DMS 273 treated with DMSO at 0.1 percent for 48 hours (cell line): ENCODE measurements around the gene DNAH14.
A peak's percentile ranks its signal among the peaks of the same experiment; 100 is the strongest.
"Not testable (repeated sequence)": the region's sequence is repeated elsewhere in the genome, so short reads cannot be mapped to it uniquely, and the experiment has no call there.

Experiments
- DNase-seq: peaks from one replicate; lab custom pipeline; 2025; lab: John Stamatoyannopoulos, UW

The DNAH14 gene

GRCh38 chr1:224929335-224930237, at the start of gene DNAH14:
DNAH14 (plus strand) TSS chr1:224929675; CDS start chr1:224952703, 23,028 bp downstream.
- DNase-seq = peak; percentile 42

- no peak for DNase-seq
Observed at GRCh38 chr1:224880593-224881307, 48.7 kb upstream of the DNAH14 start.

- DNase-seq = not testable (repeated sequence)
Observed at GRCh38 chr1:224881308-224881692, 48.2 kb upstream of the DNAH14 start.

- DNase-seq = no peak
Observed at GRCh38 chr1:224881762-224882211, 47.7 kb upstream of the DNAH14 start.

DNA sequence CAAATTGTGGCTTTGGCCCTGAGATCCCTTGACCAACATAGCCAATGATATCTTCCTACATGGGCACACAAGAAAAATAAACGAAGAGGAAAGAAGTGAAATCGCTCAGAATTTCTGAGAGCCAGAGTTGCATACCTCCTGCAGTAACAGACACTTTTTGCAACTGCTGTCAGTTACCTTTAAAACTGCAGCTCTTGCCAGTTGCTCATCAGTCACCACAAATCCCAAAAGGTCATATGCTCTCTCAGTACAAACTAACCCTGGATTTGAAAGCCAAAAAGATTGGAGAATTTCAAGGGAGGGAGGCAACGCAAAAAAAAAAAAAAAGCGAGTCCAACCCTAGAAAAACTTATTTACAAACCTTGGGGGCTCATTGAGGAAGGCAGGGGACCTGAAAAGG, 47.2 kb upstream of the DNAH14 start:
- DNase-seq = no peak

- DNase-seq = no peak
Observed at GRCh38 chr1:224883091-224883490, 46.4 kb upstream of the DNAH14 start.

DNA sequence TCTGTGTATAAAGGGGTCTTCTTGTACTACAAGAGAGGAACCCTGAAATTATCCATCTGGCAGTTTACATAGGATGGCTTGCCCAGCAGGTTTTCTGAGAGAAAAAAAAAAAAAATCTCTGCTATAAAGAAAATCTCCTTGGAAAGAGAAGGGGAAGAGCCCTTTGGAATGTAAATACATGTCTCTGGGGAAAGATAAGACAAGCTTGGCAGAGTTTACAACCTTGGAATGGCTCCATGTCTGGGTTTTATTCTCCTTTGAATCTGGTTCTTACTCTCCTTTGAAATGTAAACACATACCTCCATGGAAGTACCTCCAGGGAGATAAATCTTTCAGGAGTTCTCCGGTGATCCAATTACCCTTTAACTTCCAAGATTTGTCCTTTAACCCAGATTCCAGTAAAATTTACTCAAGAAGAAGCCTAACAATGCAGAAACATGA, 45.1 kb upstream of the DNAH14 start:
- peak; percentile 26 for DNase-seq

- not testable (repeated sequence) for DNase-seq
Observed at GRCh38 chr1:224885376-224885775, 44.1 kb upstream of the DNAH14 start.

- DNase-seq = peak; percentile 40
Observed at GRCh38 chr1:224894915-224895314, 34.6 kb upstream of the DNAH14 start.

- no peak for DNase-seq
Observed at GRCh38 chr1:224896130-224896781, 33.2 kb upstream of the DNAH14 start.

DNA sequence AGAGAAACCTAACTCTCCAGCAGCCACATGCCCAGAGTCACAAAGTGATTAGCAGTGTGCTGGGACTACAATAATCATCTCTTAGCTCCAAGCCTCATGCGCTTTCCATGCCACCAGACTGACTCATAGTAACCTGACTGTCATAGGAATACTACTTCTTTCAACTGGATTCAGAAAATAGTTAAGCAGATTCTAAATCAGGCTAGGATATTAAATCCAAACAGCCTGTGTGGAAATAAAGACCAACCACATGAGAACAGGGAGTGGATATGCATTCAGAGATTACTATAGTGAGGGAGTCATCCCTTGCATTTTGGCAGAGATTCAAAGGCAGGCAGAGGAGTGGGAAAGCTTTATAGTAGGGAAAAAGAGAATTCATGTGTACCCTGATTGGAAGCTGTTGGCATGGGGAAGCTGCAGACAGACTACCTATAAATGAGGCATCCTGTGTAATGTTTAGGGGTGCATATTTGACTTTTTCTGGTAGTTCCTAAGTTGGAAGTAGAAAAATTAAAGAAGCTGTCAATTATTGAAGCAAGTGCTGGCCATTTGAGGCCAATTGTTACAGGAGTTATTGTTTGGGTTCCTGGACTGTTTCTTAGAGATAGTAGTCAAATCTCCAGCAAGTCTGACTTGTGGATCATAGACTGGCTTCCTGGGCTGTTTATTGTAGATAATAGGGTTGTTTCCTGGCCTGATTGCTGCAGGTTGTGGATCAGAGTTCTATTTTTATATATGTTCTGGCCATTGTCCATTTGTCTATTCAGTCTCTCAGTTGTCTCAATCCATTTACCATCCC, 31.7 kb upstream of the DNAH14 start:
- DNase-seq = no peak

DNA sequence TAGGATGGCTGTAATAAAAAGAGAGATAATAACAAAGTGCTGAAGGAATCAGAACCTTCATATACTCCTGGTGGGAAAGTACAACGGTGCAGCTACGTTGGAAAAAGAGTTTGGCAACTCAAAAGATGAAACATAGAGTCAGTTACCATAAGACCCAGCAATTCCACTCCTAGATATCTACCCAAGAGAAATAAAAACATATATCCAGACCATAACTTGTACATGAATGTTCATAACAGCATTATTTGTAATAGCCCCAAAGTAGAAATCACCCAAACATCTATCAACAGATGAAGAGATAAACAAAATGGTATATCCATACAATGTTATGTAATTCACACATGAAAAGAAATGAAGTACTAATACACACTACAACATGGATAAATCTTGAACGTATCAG, 30.5 kb upstream of the DNAH14 start:
- no peak for DNase-seq

GRCh38 chr1:224900062-224900630, 29.3 kb upstream of the DNAH14 start:
- DNase-seq = no peak

- DNase-seq = no peak
Observed at GRCh38 chr1:224901087-224901810, 28.2 kb upstream of the DNAH14 start.

- no peak for DNase-seq
Observed at GRCh38 chr1:224903955-224904354, 25.5 kb upstream of the DNAH14 start.

- no peak for DNase-seq
Observed at GRCh38 chr1:224906340-224906739, 23.1 kb upstream of the DNAH14 start.

- no peak for DNase-seq
Observed at GRCh38 chr1:224911217-224911616, 18.3 kb upstream of the DNAH14 start.

DNA sequence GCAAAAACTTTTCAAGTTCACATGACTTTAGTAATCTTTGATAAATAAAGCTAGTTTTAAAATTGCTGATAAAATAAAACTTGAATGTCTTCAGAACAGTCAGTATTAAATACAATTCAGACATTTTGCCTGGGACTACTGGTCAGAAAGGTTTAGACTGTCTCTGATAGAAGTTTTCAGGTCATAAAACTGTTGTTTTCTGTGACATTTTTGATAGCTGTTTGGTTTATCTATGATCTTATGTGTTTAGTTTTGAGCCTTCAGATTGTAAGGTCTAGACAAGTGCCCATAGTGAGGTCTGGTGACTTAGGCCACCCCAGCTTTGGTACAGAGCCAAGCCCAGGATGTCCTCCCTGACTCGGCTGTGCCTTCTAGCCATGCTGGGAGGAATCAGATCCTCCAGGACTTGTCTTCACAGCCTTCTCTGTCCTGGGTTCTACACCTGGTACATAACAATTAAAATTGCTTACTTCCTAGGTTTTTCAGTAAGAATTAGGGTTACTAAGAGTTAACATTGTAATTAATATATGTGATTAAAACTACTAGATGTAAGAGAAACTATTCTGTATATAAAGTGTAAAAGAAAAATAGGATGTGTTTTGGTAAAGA, 15.1 kb upstream of the DNAH14 start:
- no peak for DNase-seq

GRCh38 chr1:224919508-224919907, 10.0 kb upstream of the DNAH14 start:
- DNase-seq = no peak

GRCh38 chr1:224920930-224921329, 8.5 kb upstream of the DNAH14 start:
- DNase-seq = no peak
